Measurements from ENCODE around the gene CDCP1. TPM values are rescaled to one million over a fixed set of nuclear protein-coding genes. Genes with fewer than 3 reads are reported as not detected.

The CDCP1 gene
- total RNA-seq, 1 experiment from 2014 or later, result 66.9 TPM

DNA sequence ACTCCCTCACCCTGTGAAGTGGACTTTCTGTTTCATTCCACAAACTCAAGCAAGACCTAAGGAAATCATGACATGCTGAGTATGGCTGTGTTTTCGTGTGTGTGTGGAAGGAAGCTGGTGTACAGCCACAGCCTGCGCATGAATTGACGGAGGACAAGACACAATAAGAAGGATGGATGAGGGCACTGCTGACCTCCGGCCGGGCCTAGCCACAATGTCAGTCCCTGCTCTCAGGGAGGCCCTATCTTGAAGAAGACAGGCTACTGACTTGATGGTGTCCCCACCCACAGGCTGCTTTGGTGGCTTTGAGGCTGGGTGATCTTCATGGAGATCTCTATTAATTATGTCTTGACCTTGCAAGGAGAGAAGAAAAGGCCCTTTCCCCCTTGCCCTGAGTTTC lies 39.3 kb upstream of the CDCP1 start:
- no peak for DNase-seq
- intact Hi-C loops (cut with micrococcal nuclease; ENCODE audit: unreplicated experiment), result no loop called here
- no peaks in the 10 kb centered on the region for H3K36me3 Mint-ChIP-seq (ENCODE audit: insufficient read depth, unreplicated experiment)
- CTCF ChIA-PET, result no interaction called here
- H3K27me3 Mint-ChIP-seq (ENCODE audit: unreplicated experiment), result no peaks in the 10 kb centered on the region
- BruUV-seq (replicated peaks), result no TSS peak
- H3K9me3 Mint-ChIP-seq (ENCODE audit: low read depth, unreplicated experiment), result no peaks in the 10 kb centered on the region
- H3K27ac Mint-ChIP-seq (ENCODE audit: unreplicated experiment), result no peak overlapping the region
- no peak for TF ChIP-seq CTCF (IDR thresholded peaks at IDR 0.05; ENCODE audit: unreplicated experiment)
- H3K4me3 Mint-ChIP-seq (ENCODE audit: low read depth, unreplicated experiment), result no peak overlapping the region
- H3K4me1 Mint-ChIP-seq (ENCODE audit: low read depth, unreplicated experiment), result peaks cover 16% of the 10 kb centered on the region

DNA sequence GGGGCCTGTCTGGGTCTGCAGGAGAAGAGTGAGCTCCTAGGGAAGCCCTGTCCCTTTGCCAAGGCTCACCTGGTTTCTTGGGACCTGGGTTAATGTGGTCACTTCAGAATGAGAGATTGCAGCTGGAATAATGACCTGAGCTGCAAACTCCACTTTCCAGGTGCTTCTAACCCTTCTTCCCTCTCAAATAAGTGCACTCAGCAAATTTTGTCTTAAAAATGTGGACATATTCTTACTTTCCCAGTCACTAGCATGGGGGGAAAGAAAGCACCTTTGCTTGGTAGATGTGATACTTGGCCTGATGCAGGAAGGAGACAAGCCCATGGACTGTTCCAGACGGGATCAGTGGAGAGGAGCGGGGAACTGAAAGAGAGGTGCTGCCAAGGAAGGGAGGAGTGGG lies 38.9 kb upstream of the CDCP1 start:
- no TSS peak for BruUV-seq (replicated peaks)
- Mint-ChIP-seq H3K36me3 (ENCODE audit: insufficient read depth, unreplicated experiment) (no peaks in the 10 kb centered on the region), H3K4me3 (ENCODE audit: low read depth, unreplicated experiment) (no peak overlapping the region), H3K27me3 (ENCODE audit: unreplicated experiment) (no peaks in the 10 kb centered on the region), H3K27ac (ENCODE audit: unreplicated experiment) (no peak overlapping the region), H3K4me1 (ENCODE audit: low read depth, unreplicated experiment) (peaks cover 16% of the 10 kb centered on the region), H3K9me3 (ENCODE audit: low read depth, unreplicated experiment) (no peaks in the 10 kb centered on the region)
- intact Hi-C loops (cut with micrococcal nuclease; ENCODE audit: unreplicated experiment), result no loop called here
- no peak for TF ChIP-seq CTCF (IDR thresholded peaks at IDR 0.05; ENCODE audit: unreplicated experiment)
- no peak for DNase-seq
- CTCF ChIA-PET, result no interaction called here

- Mint-ChIP-seq H3K36me3 (ENCODE audit: insufficient read depth, unreplicated experiment) (no peaks in the 10 kb centered on the region), H3K4me3 (ENCODE audit: low read depth, unreplicated experiment) (no peak overlapping the region), H3K27me3 (ENCODE audit: unreplicated experiment) (no peaks in the 10 kb centered on the region), H3K4me1 (ENCODE audit: low read depth, unreplicated experiment) (peaks cover 16% of the 10 kb centered on the region), H3K9me3 (ENCODE audit: low read depth, unreplicated experiment) (no peaks in the 10 kb centered on the region), H3K27ac (ENCODE audit: unreplicated experiment) (peak overlapping the region; percentile 36)
- BruUV-seq (replicated peaks), result no TSS peak
- CTCF ChIA-PET, result interaction anchor here (0.8 to 1.5 kb wide), 3 partner anchors 13 to 26 kb away, joined by 3 to 5 read pairs (median 4); no protein-coding TSS in a partner anchor
- no peak for TF ChIP-seq CTCF (IDR thresholded peaks at IDR 0.05; ENCODE audit: unreplicated experiment)
- no peak for DNase-seq
- intact Hi-C loops (cut with micrococcal nuclease; ENCODE audit: unreplicated experiment), result no loop called here
Observed at GRCh38 chr3:45183872-45184262, 37.7 kb upstream of the CDCP1 start.

- no peaks in the 10 kb centered on the region for H3K36me3 Mint-ChIP-seq (ENCODE audit: insufficient read depth, unreplicated experiment)
- CTCF ChIA-PET, result interaction anchor here (0.8 to 1.5 kb wide), 3 partner anchors 14 to 27 kb away, joined by 3 to 5 read pairs (median 4); no protein-coding TSS in a partner anchor
- TF ChIP-seq CTCF (IDR thresholded peaks at IDR 0.05; ENCODE audit: unreplicated experiment), result no peak
- no TSS peak for BruUV-seq (replicated peaks)
- H3K4me1 Mint-ChIP-seq (ENCODE audit: low read depth, unreplicated experiment), result peaks cover 16% of the 10 kb centered on the region
- H3K4me3 Mint-ChIP-seq (ENCODE audit: low read depth, unreplicated experiment), result no peak overlapping the region
- no peaks in the 10 kb centered on the region for H3K27me3 Mint-ChIP-seq (ENCODE audit: unreplicated experiment)
- intact Hi-C loops (cut with micrococcal nuclease; ENCODE audit: unreplicated experiment), result no loop called here
- DNase-seq, result peak; percentile 72
- H3K27ac Mint-ChIP-seq (ENCODE audit: unreplicated experiment), result peak overlapping the region; percentile 36
- H3K9me3 Mint-ChIP-seq (ENCODE audit: low read depth, unreplicated experiment), result no peaks in the 10 kb centered on the region
Observed at GRCh38 chr3:45182915-45183871, 37.0 kb upstream of the CDCP1 start.

All from Calu3 (cell line).